PC-3 (cell line): ENCODE results near the gene PPRC1.

Experiments used
- EZH2 ChIP-seq: fragments of 300-600 bp; sonication (generic); IDR thresholded peaks from one replicate; pipeline ENCODE4 v1.6.1; 2017; ENCODE audit warnings: antibody characterized with exemption, mild to moderate bottlenecking, low read length; ENCODE audit not compliant: unreplicated experiment
- TF ChIP-seq, protein P1 (sequence below): fragments of 300-600 bp; sonication (generic); conservative IDR thresholded peaks from 2 replicates; pipeline ENCODE4 v1.5.1; 2017; ENCODE audit warnings: antibody characterized with exemption, low read depth, mild to moderate bottlenecking, low read length

DNA sequence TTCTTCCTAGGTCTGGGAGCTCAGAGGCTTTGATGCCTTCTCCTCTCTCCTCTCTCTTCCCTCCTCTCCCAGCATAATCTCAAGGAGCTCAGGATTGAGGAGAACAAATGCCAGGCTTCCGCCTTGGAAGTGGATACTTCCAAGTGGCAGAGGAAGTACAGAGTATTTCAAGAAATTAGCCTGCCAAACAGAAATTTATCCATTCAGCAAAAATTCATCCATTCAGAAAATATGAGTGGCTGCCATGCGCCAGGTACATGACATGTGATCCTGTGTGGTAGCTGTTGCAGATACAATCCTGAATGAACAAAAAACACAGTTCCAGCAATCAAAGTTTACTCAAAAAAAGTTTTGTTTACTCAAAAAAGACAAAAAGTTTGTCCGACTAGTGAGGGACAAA is 37.8 kb downstream of the PPRC1 start:
- TF ChIP-seq EZH2, result no peak
- TF ChIP-seq, protein P1, sequence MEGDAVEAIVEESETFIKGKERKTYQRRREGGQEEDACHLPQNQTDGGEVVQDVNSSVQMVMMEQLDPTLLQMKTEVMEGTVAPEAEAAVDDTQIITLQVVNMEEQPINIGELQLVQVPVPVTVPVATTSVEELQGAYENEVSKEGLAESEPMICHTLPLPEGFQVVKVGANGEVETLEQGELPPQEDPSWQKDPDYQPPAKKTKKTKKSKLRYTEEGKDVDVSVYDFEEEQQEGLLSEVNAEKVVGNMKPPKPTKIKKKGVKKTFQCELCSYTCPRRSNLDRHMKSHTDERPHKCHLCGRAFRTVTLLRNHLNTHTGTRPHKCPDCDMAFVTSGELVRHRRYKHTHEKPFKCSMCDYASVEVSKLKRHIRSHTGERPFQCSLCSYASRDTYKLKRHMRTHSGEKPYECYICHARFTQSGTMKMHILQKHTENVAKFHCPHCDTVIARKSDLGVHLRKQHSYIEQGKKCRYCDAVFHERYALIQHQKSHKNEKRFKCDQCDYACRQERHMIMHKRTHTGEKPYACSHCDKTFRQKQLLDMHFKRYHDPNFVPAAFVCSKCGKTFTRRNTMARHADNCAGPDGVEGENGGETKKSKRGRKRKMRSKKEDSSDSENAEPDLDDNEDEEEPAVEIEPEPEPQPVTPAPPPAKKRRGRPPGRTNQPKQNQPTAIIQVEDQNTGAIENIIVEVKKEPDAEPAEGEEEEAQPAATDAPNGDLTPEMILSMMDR, result no peak
